Adrenal gland (tissue), 5 donors: ENCODE measurements around the gene AMZ2.

Source experiments
- POLR2A ChIP-seq, 2 donors: fragments of 450-650 bp; IDR thresholded peaks; one replicate each; pipeline ENCODE4 v1.6.1; 2017; ENCODE audit warnings: antibody characterized with exemption in 2 of 2, mild to moderate bottlenecking in 2 of 2, moderate library complexity in 1 of 2
- TF ChIP-seq, protein P1 (sequence below), 6 experiments: fragments of 450-650 bp in 4 of 6; fragments of 200-600 bp in 2 of 6; sonication (generic) in 1 of 6; IDR thresholded peaks; 1 replicate in 5 of 6; 2 replicates in 1 of 6; pipeline versions ENCODE4 v1.5.1 to v1.8.0; 2016 to 2021; ENCODE audit warnings: antibody characterized with exemption in 6 of 6, mild to moderate bottlenecking in 2 of 6, moderate library complexity in 1 of 6
- donor health status: DM: no; HTN: no; CAD: no.

DNA sequence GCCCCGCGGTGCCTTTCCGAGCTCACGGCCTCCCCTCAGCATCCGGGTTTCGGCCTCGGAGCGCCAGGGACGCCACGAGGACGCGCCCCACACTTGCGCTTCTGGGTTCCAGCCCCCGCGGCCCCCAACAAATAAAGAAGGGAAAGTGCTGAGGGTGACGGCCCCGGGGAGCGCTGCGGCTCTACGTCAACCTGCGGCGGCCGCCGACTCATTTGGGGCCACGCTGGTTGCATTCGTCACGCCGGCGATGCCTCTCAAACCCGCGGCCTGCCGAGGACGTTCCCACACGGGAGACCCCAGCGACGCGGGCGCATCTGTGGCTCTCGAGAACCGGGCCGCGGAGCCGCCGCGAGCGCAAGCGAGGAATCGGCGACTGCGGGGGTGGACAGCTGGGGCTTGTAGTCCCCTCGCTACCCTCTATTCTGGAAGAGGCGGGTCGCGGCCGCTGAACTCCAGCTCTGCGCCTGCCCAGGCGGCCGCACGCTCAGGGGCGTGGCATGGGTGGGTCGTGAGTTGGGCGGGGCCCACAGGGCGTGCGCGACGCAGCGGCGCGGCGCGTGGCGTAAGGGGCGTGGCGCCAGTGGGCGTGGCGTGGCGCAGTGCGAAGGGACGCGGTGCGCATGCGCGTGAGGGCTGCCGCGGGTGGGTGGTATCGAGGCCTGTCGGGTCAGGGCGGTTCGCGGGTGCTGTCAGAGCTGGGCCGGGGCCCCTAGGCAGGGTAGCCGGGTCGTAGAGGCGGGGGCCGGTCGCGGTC, at the start of gene AMZ2:
- TF ChIP-seq POLR2A (IDR thresholded peaks at IDR 0.05), result peak; percentile 84 to 91
- TF ChIP-seq, protein P1, sequence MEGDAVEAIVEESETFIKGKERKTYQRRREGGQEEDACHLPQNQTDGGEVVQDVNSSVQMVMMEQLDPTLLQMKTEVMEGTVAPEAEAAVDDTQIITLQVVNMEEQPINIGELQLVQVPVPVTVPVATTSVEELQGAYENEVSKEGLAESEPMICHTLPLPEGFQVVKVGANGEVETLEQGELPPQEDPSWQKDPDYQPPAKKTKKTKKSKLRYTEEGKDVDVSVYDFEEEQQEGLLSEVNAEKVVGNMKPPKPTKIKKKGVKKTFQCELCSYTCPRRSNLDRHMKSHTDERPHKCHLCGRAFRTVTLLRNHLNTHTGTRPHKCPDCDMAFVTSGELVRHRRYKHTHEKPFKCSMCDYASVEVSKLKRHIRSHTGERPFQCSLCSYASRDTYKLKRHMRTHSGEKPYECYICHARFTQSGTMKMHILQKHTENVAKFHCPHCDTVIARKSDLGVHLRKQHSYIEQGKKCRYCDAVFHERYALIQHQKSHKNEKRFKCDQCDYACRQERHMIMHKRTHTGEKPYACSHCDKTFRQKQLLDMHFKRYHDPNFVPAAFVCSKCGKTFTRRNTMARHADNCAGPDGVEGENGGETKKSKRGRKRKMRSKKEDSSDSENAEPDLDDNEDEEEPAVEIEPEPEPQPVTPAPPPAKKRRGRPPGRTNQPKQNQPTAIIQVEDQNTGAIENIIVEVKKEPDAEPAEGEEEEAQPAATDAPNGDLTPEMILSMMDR (IDR thresholded peaks at IDR 0.05), result no peak
